H9 (cell line): ENCODE data around the gene ZNRF1. TPM values are rescaled to one million over a fixed set of nuclear protein-coding genes. Genes with fewer than 3 reads are reported as not detected.

Experiments used
- DNase-seq: peaks from one replicate; pipeline ENCODE4 v3.0.0-alpha.2; 2017
- H2AFZ ChIP-seq: one replicate; pipeline ENCODE4 v1.6.1; 2013; ENCODE audit warnings: mild to moderate bottlenecking, low read length, control low read depth, moderate library complexity
- H2AK5ac ChIP-seq: 2 replicates; pipeline ENCODE4 v1.6.1; 2013; ENCODE audit warnings: low read length, control low read depth, mixed read lengths; ENCODE audit not compliant: insufficient read length
- H2BK120ac ChIP-seq: one replicate; pipeline ENCODE4 v1.6.1; 2013; ENCODE audit warnings: low read depth, mild to moderate bottlenecking, low read length, control low read depth, inconsistent platforms; ENCODE audit not compliant: poor library complexity, severe bottlenecking
- H2BK12ac ChIP-seq: 2 replicates; pipeline ENCODE4 v1.6.1; 2013; ENCODE audit warnings: low read length, control low read depth, mixed read lengths, low read depth; ENCODE audit not compliant: insufficient read length
- H2BK15ac ChIP-seq: 2 replicates; pipeline ENCODE4 v1.6.1; 2013; ENCODE audit warnings: low read depth, low read length, control low read depth
- H2BK20ac ChIP-seq: one replicate; pipeline ENCODE4 v1.6.1; 2013; ENCODE audit warnings: low read depth, mild to moderate bottlenecking, low read length, control low read depth, inconsistent platforms; ENCODE audit not compliant: poor library complexity, severe bottlenecking
- H2BK5ac ChIP-seq: 2 replicates; pipeline ENCODE4 v1.6.1; 2013; ENCODE audit warnings: low read length, control low read depth, mixed read lengths; ENCODE audit not compliant: insufficient read length
- H3K14ac ChIP-seq: 2 replicates; pipeline ENCODE4 v1.6.1; 2013; ENCODE audit warnings: low read length, control low read depth; ENCODE audit not compliant: insufficient read depth
- H3K18ac ChIP-seq: 2 replicates; pipeline ENCODE4 v1.6.1; 2013; ENCODE audit warnings: low read depth, mild to moderate bottlenecking, mixed read lengths, low read length, control low read depth; ENCODE audit not compliant: insufficient read length
- H3K23ac ChIP-seq: 2 replicates; pipeline ENCODE4 v1.6.1; 2013; ENCODE audit warnings: low read length, control low read depth, mixed read lengths, low read depth; ENCODE audit not compliant: insufficient read length
- H3K23me2 ChIP-seq: 2 replicates; pipeline ENCODE4 v1.6.1; 2013; ENCODE audit warnings: low read depth, mild to moderate bottlenecking, mixed read lengths, low read length, control low read depth; ENCODE audit not compliant: insufficient read length, poor library complexity, severe bottlenecking
- H3K27ac ChIP-seq: 2 replicates; pipeline ENCODE4 v1.5.1; 2013; ENCODE audit warnings: low read length, control low read depth, mixed read lengths, low read depth; ENCODE audit not compliant: insufficient read length
- H3K27me3 ChIP-seq: 2 replicates; pipeline ENCODE4 v1.6.1; 2013; ENCODE audit warnings: low read length, control low read depth, inconsistent platforms; ENCODE audit not compliant: insufficient read depth
- H3K4ac ChIP-seq: 2 replicates; pipeline ENCODE4 v1.6.1; 2013; ENCODE audit warnings: low read depth, mild to moderate bottlenecking, control low read depth, inconsistent platforms, low read length, moderate library complexity
- H3K4me1 ChIP-seq: 2 replicates; pipeline ENCODE4 v1.6.1; 2013; ENCODE audit warnings: low read length, control low read depth, inconsistent platforms; ENCODE audit not compliant: insufficient read depth
- H3K4me2 ChIP-seq: 2 replicates; pipeline ENCODE4 v1.6.1; 2013; ENCODE audit warnings: low read length, control low read depth, mixed read lengths; ENCODE audit not compliant: insufficient read length, insufficient read depth
- H3K56ac ChIP-seq: 2 replicates; pipeline ENCODE4 v1.6.1; 2013; ENCODE audit warnings: low read depth, mild to moderate bottlenecking, mixed read lengths, low read length, control low read depth; ENCODE audit not compliant: insufficient read length
- H3K79me1 ChIP-seq: 2 replicates; pipeline ENCODE4 v1.6.1; 2013; ENCODE audit warnings: low read depth, mild to moderate bottlenecking, moderate library complexity, low read length, control low read depth, inconsistent platforms; ENCODE audit not compliant: insufficient read depth, poor library complexity, severe bottlenecking
- H3K79me2 ChIP-seq: 2 replicates; pipeline ENCODE4 v1.6.1; 2013; ENCODE audit warnings: low read length, control low read depth, inconsistent platforms; ENCODE audit not compliant: insufficient read depth
- H3K9ac ChIP-seq: 2 replicates; pipeline ENCODE4 v1.6.1; 2013; ENCODE audit warnings: low read length, control low read depth, mixed read lengths; ENCODE audit not compliant: insufficient read length; ENCODE audit errors: extremely low read depth
- H3K9me3 ChIP-seq: one replicate; pipeline ENCODE4 v1.6.1; 2013; ENCODE audit warnings: low read depth, low read length, inconsistent platforms; ENCODE audit not compliant: control insufficient read depth
- H3T11ph ChIP-seq: one replicate; pipeline ENCODE4 v1.6.1; 2013; ENCODE audit warnings: mild to moderate bottlenecking, low read length, control low read depth, inconsistent platforms
- H4K20me1 ChIP-seq: one replicate; pipeline ENCODE4 v1.6.1; 2013; ENCODE audit not compliant: control insufficient read depth, insufficient read length, insufficient read depth
- H4K5ac ChIP-seq: 2 replicates; pipeline ENCODE4 v1.6.1; 2013; ENCODE audit warnings: low read depth, mild to moderate bottlenecking, mixed read lengths, low read length, control low read depth; ENCODE audit not compliant: insufficient read length
- H4K8ac ChIP-seq: replicated peaks from 2 replicates; pipeline ENCODE4 v1.6.1; 2013; ENCODE audit warnings: low read length, control low read depth, mixed read lengths, low read depth; ENCODE audit not compliant: insufficient read length
- H4K91ac ChIP-seq: 2 replicates; pipeline ENCODE4 v1.6.1; 2013; ENCODE audit warnings: low read depth, mild to moderate bottlenecking, moderate library complexity, mixed read lengths, low read length, control low read depth; ENCODE audit not compliant: insufficient read length
- H3K27ac Mint-ChIP-seq, 3 experiments: 2 replicates in 2 of 3; 3 replicates in 1 of 3; pipeline ENCODE4 v1.8.0; 2020 to 2021; ENCODE audit warnings: mixed read lengths in 3 of 3, mild to moderate bottlenecking in 1 of 3, moderate library complexity in 1 of 3
- H3K27me3 Mint-ChIP-seq: 2 replicates; pipeline ENCODE4 v1.8.0; 2021; ENCODE audit warnings: low read depth, mild to moderate bottlenecking, moderate library complexity, mixed read lengths
- H3K36me3 Mint-ChIP-seq, 3 experiments: 2 replicates in 2 of 3; 3 replicates in 1 of 3; pipeline ENCODE4 v1.8.0; 2020 to 2021; ENCODE audit warnings: low read depth in 3 of 3, mixed read lengths in 3 of 3; ENCODE audit not compliant: insufficient read depth in 1 of 3
- H3K4me1 Mint-ChIP-seq, 2 experiments: 2 replicates each; pipeline ENCODE4 v1.8.0; 2020; ENCODE audit warnings: mixed read lengths in 2 of 2
- H3K4me3 Mint-ChIP-seq, 2 experiments: 2 replicates in 1 of 2; 3 replicates in 1 of 2; pipeline ENCODE4 v1.8.0; 2020 to 2021; ENCODE audit warnings: mild to moderate bottlenecking in 2 of 2, mixed read lengths in 2 of 2, moderate library complexity in 1 of 2
- H3K9me3 Mint-ChIP-seq, 2 experiments: 2 replicates in 1 of 2; 3 replicates in 1 of 2; pipeline ENCODE4 v1.8.0; 2020; ENCODE audit warnings: mild to moderate bottlenecking in 2 of 2, mixed read lengths in 2 of 2, moderate library complexity in 1 of 2
- CTCF ChIP-seq: fragments of 200-600 bp; sonication (generic); conservative IDR thresholded peaks from 3 replicates; pipeline ENCODE4 v1.8.0; 2021; ENCODE audit warnings: antibody characterized with exemption, mild to moderate bottlenecking
- WGBS: extraction: QIAGEN DNeasy Blood & Tissue Kit; methylation state at CpG from one replicate; pipeline ENCODE4 v1.1.7; 2013; ENCODE audit warnings: missing lambda C conversion rate, low lambda C conversion rate, mixed read lengths; ENCODE audit not compliant: insufficient read length; ENCODE audit errors: extremely low coverage; 5-methylcytosine and 5-hydroxymethylcytosine counted together
- total RNA-seq: library from RNA; stranded (reverse); gene quantifications from 2 replicates; pipeline ENCODE4 v1.2.1, GENCODE V29; 2021

ZNRF1 gene
- total RNA-seq, 1 experiment from 2014 or later, result 49.6 TPM

- no CpG with 5 or more reads among the region's 1 CpG for WGBS
Observed at GRCh38 chr16:75007443-75007842, 8.6 kb downstream of the ZNRF1 start.

More at GRCh38 chr16:75007443-75007842, 8.6 kb downstream of the ZNRF1 start:
- H3K14ac ChIP-seq, result no peak overlapping the region
- Mint-ChIP-seq H3K4me1 (peaks cover 27 to 35% of the 10 kb centered on the region in 2 experiments), H3K9me3 (peaks cover 0 to 2% of the 10 kb centered on the region in 2 experiments; a peak in 1 of 5 replicates), H3K27me3 (no peaks in the 10 kb centered on the region), H3K4me3 (no peak overlapping the region), H3K36me3 (peaks cover 5 to 25% (median 9%) of the 10 kb centered on the region in 3 experiments; a peak in 5 of 7 replicates), H3K27ac (0 out of 7 replicates have a peak overlapping the region, but pooled peaks of 1 of the 3 experiments have one; percentile 7)
- no peaks in the 10 kb centered on the region for H4K20me1 ChIP-seq
- no peak overlapping the region for H3K18ac ChIP-seq
- H4K8ac ChIP-seq, result no peak overlapping the region
- H3T11ph ChIP-seq, result no peak overlapping the region
- H3K27ac ChIP-seq, result no peak overlapping the region
- H3K4ac ChIP-seq, result no peak overlapping the region
- H3K9me3 ChIP-seq, result no peaks in the 10 kb centered on the region
- H3K27me3 ChIP-seq, result no peaks in the 10 kb centered on the region
- no peak overlapping the region for H2AK5ac ChIP-seq
- no peak for DNase-seq
- H2BK15ac ChIP-seq, result no peak overlapping the region
- H4K5ac ChIP-seq, result no peak overlapping the region
- H3K4me1 ChIP-seq, result peaks cover 3% of the 10 kb centered on the region; the same call in 1 of the 2 replicates
- no peak overlapping the region for H4K91ac ChIP-seq
- H3K23ac ChIP-seq, result no peak overlapping the region
- no peak overlapping the region for H2BK5ac ChIP-seq
- no peak overlapping the region for H2BK120ac ChIP-seq
- peaks cover 27% of the 10 kb centered on the region; the same call in 1 of the 2 replicates for H3K79me2 ChIP-seq
- H3K56ac ChIP-seq, result no peak overlapping the region
- no peak for TF ChIP-seq CTCF
- no peaks in the 10 kb centered on the region for H3K23me2 ChIP-seq
- no peak overlapping the region for H3K9ac ChIP-seq
- H3K4me2 ChIP-seq, result no peak overlapping the region
- no peak overlapping the region for H2BK12ac ChIP-seq
- H2AFZ ChIP-seq, result no peak overlapping the region
- peaks cover 8% of the 10 kb centered on the region for H3K79me1 ChIP-seq
- H2BK20ac ChIP-seq, result no peak overlapping the region
